H1 (cell line): ENCODE data around the gene ZBTB20. TPM values are rescaled to one million over a fixed set of nuclear protein-coding genes. Genes with fewer than 3 reads are reported as not detected.

Source experiments
- CTCF ChIA-PET: fragments of 300-600 bp; sonication (Branson Sonifier 250); formaldehyde crosslinking; loops from one replicate; lab custom pipeline; 2021; ENCODE audit not compliant: partially characterized antibody; lab: Charles Lee
- POLR2A ChIA-PET: fragments of 300-600 bp; sonication (Branson Sonifier 250); formaldehyde crosslinking; loops from one replicate; lab custom pipeline; 2021; ENCODE audit warnings: inconsistent platforms; ENCODE audit not compliant: partially characterized antibody; lab: Charles Lee
- DNase-seq, 2 experiments: peaks; one replicate each; pipeline versions ENCODE4 v3.0.0 to v3.0.0-alpha.2; 2010 to 2022; ENCODE audit warnings: low spot score in 2 of 2, low read depth in 1 of 2, mixed read lengths in 1 of 2
- FAIRE-seq: peaks from 2 replicates; lab custom pipeline; 2011; peaks lifted over from hg19 to GRCh38; lab: Jason Lieb, UNC
- H2AFZ ChIP-seq: 2 replicates; pipeline ENCODE4 v1.8.1; 2012; ENCODE audit warnings: low read length, inconsistent platforms
- H2AK5ac ChIP-seq: 2 replicates; pipeline ENCODE4 v1.6.1; 2013; ENCODE audit warnings: low read depth, low read length
- H2BK120ac ChIP-seq: replicated peaks from 2 replicates; pipeline ENCODE3; 2013; ENCODE audit warnings: low read depth, low read length, inconsistent platforms
- H2BK12ac ChIP-seq: 2 replicates; pipeline ENCODE4 v1.6.1; 2013; ENCODE audit warnings: low read depth, low read length
- H2BK15ac ChIP-seq: 2 replicates; pipeline ENCODE4 v1.6.1; 2013; ENCODE audit warnings: low read length
- H2BK20ac ChIP-seq: 2 replicates; pipeline ENCODE4 v1.6.1; 2013; ENCODE audit warnings: low read length
- H2BK5ac ChIP-seq: 2 replicates; pipeline ENCODE4 v1.6.1; 2013; ENCODE audit warnings: low read depth, low read length
- H3K14ac ChIP-seq: 2 replicates; pipeline ENCODE4 v1.6.1; 2013; ENCODE audit warnings: inconsistent platforms; ENCODE audit not compliant: insufficient read length
- H3K18ac ChIP-seq: 2 replicates; pipeline ENCODE4 v1.6.1; 2013; ENCODE audit warnings: low read length; ENCODE audit errors: extremely low read depth
- H3K23ac ChIP-seq: 2 replicates; pipeline ENCODE4 v1.6.1; 2013; ENCODE audit warnings: inconsistent platforms; ENCODE audit not compliant: insufficient read length
- H3K23me2 ChIP-seq: 2 replicates; pipeline ENCODE4 v1.6.1; 2013; ENCODE audit warnings: low read depth, low read length
- H3K27ac ChIP-seq: 2 replicates; pipeline ENCODE4 v1.6.1; 2011; ENCODE audit warnings: low read depth, low read length, inconsistent platforms
- H3K27me3 ChIP-seq, 4 experiments: replicated peaks in 1 of 4; 1 replicate in 1 of 4; 2 replicates in 3 of 4; pipeline versions ENCODE4 v1.6.1 to v1.8.1; 2011 to 2013; ENCODE audit warnings: low read length in 3 of 4, mild to moderate bottlenecking in 3 of 4, inconsistent platforms in 2 of 4, mixed read lengths in 2 of 4, moderate library complexity in 1 of 4; ENCODE audit not compliant: control insufficient read depth in 3 of 4, insufficient read depth in 3 of 4; ENCODE audit errors: extremely low read depth in 1 of 4
- H3K36me3 ChIP-seq, 4 experiments: 2 replicates each; pipeline versions ENCODE4 v1.6.1 to v1.8.1; 2011 to 2013; ENCODE audit warnings: mild to moderate bottlenecking in 4 of 4, low read length in 3 of 4, moderate library complexity in 2 of 4, control low read depth in 1 of 4, inconsistent platforms in 1 of 4; ENCODE audit not compliant: insufficient read depth in 4 of 4, control insufficient read depth in 2 of 4
- H3K4ac ChIP-seq: replicated peaks from 2 replicates; pipeline ENCODE3; 2013; ENCODE audit warnings: low read length, low read depth, mixed read lengths, inconsistent platforms; ENCODE audit not compliant: insufficient read length
- H3K4me1 ChIP-seq, 4 experiments: replicated peaks in 1 of 4; 1 replicate in 1 of 4; 2 replicates in 3 of 4; pipeline versions ENCODE4 v1.6.1 to v1.8.1; 2011 to 2013; ENCODE audit warnings: low read length in 3 of 4, inconsistent platforms in 2 of 4, mixed read lengths in 1 of 4; ENCODE audit not compliant: insufficient read depth in 4 of 4, control insufficient read depth in 3 of 4
- H3K4me2 ChIP-seq, 2 experiments: 2 replicates each; pipeline versions ENCODE4 v1.6.1 to v1.8.1; 2011 to 2013; ENCODE audit warnings: low read depth in 2 of 2, low read length in 2 of 2, control low read depth in 1 of 2, inconsistent platforms in 1 of 2, mild to moderate bottlenecking in 1 of 2; ENCODE audit not compliant: insufficient read depth in 1 of 2
- H3K4me3 ChIP-seq, 4 experiments: fragments of 200-600, 300-600 bp in 1 of 4; sonication (generic), shearing (Covaris generic), sonication (Bioruptor Twin) in 1 of 4; 2 replicates each; pipeline versions ENCODE4 v1.5.1 to v1.8.1; 2011 to 2016; ENCODE audit warnings: low read length in 4 of 4, low read depth in 3 of 4, control low read depth in 2 of 4, inconsistent platforms in 2 of 4, mild to moderate bottlenecking in 2 of 4, mixed read lengths in 1 of 4, moderate library complexity in 1 of 4; ENCODE audit not compliant: insufficient read depth in 2 of 4; ENCODE audit errors: extremely low read depth in 1 of 4
- H3K56ac ChIP-seq: replicated peaks from 2 replicates; pipeline ENCODE3; 2013; ENCODE audit warnings: low read depth, mild to moderate bottlenecking, mixed read lengths, low read length, inconsistent platforms; ENCODE audit not compliant: insufficient read length
- H3K79me1 ChIP-seq: 2 replicates; pipeline ENCODE4 v1.6.1; 2013; ENCODE audit warnings: low read depth, low read length, control low read depth
- H3K79me2 ChIP-seq, 2 experiments: 2 replicates each; pipeline versions ENCODE4 v1.6.1 to v1.8.1; 2012 to 2013; ENCODE audit warnings: low read length in 2 of 2, mild to moderate bottlenecking in 2 of 2, inconsistent platforms in 1 of 2; ENCODE audit not compliant: insufficient read depth in 2 of 2, control insufficient read depth in 1 of 2
- H3K9ac ChIP-seq, 4 experiments: replicated peaks in 1 of 4; 1 replicate in 1 of 4; 2 replicates in 3 of 4; pipeline versions ENCODE4 v1.6.1 to v1.8.1; 2011 to 2013; ENCODE audit warnings: low read depth in 3 of 4, low read length in 3 of 4, control low read depth in 2 of 4, mild to moderate bottlenecking in 2 of 4, moderate library complexity in 2 of 4, inconsistent platforms in 1 of 4; ENCODE audit errors: extremely low read depth in 1 of 4
- H3K9me3 ChIP-seq, 2 experiments: 2 replicates each; pipeline versions ENCODE4 v1.6.1 to v1.8.1; 2012 to 2013; ENCODE audit warnings: mild to moderate bottlenecking in 2 of 2, moderate library complexity in 2 of 2, control low read depth in 1 of 2, inconsistent platforms in 1 of 2, low read depth in 1 of 2, low read length in 1 of 2, mixed read lengths in 1 of 2; ENCODE audit not compliant: insufficient read depth in 2 of 2
- H4K20me1 ChIP-seq, 2 experiments: replicated peaks in 1 of 2; 2 replicates each; pipeline versions ENCODE3 to v1.8.1; 2011 to 2013; ENCODE audit warnings: inconsistent platforms in 2 of 2, low read length in 2 of 2, mild to moderate bottlenecking in 1 of 2; ENCODE audit not compliant: insufficient read depth in 2 of 2, control insufficient read depth in 1 of 2
- H4K5ac ChIP-seq: 2 replicates; pipeline ENCODE4 v1.6.1; 2013; ENCODE audit warnings: low read length, low read depth, mixed read lengths, inconsistent platforms; ENCODE audit not compliant: insufficient read length
- H4K8ac ChIP-seq: 2 replicates; pipeline ENCODE4 v1.8.0; 2013; ENCODE audit warnings: mild to moderate bottlenecking, moderate library complexity, low read length, inconsistent platforms; ENCODE audit not compliant: insufficient read depth; ENCODE audit errors: extremely low read depth
- H4K91ac ChIP-seq: replicated peaks from 2 replicates; pipeline ENCODE3; 2013; ENCODE audit warnings: low read length, mixed read lengths, inconsistent platforms; ENCODE audit not compliant: insufficient read length
- CTCF ChIP-seq, 3 experiments: IDR thresholded peaks; 1 replicate in 2 of 3; 2 replicates in 1 of 3; pipeline versions ENCODE4 v1.5.1 to v1.6.1; 2011; ENCODE audit warnings: low read length in 3 of 3, mild to moderate bottlenecking in 3 of 3, inconsistent platforms in 2 of 3, low read depth in 1 of 3, moderate library complexity in 1 of 3; ENCODE audit not compliant: insufficient read depth in 1 of 3; ENCODE audit errors: control extremely low read depth in 1 of 3
- HDAC6 ChIP-seq: IDR thresholded peaks from one replicate; pipeline ENCODE4 v1.7.1; 2012; ENCODE audit warnings: low read depth, mild to moderate bottlenecking, inconsistent platforms, low read length, moderate library complexity
- JUN ChIP-seq: IDR thresholded peaks from 2 replicates; pipeline ENCODE4 v1.6.1; 2011; ENCODE audit warnings: low read depth, mild to moderate bottlenecking, improper control_type of control experiment, low read length
- KDM4A ChIP-seq: IDR thresholded peaks from one replicate; pipeline ENCODE4 v1.7.1; 2012; ENCODE audit warnings: low read depth, mild to moderate bottlenecking, moderate library complexity, low read length, inconsistent platforms; ENCODE audit not compliant: severe bottlenecking
- MAX ChIP-seq: IDR thresholded peaks from 2 replicates; pipeline ENCODE4 v1.6.1; 2012; ENCODE audit warnings: inconsistent platforms
- POU5F1 ChIP-seq: IDR thresholded peaks from 2 replicates; pipeline ENCODE4 v1.6.1; 2011; ENCODE audit warnings: low read depth, mild to moderate bottlenecking, low read length, moderate library complexity
- RFX5 ChIP-seq: IDR thresholded peaks from 2 replicates; pipeline ENCODE4 v1.6.1; 2011; ENCODE audit warnings: low read depth, low read length, improper control_type of control experiment, borderline replicate concordance
- SIRT6 ChIP-seq: IDR thresholded peaks from one replicate; pipeline ENCODE4 v1.7.1; 2012; ENCODE audit warnings: low read length, inconsistent platforms
- SRF ChIP-seq: IDR thresholded peaks from 2 replicates; pipeline ENCODE4 v1.6.1; 2011; ENCODE audit warnings: mild to moderate bottlenecking, low read depth, low read length, moderate library complexity
- YY1 ChIP-seq: IDR thresholded peaks from 2 replicates; pipeline ENCODE4 v1.6.1; 2011; ENCODE audit warnings: low read depth, mild to moderate bottlenecking, low read length
- WGBS, 2 experiments: shearing (Covaris generic) in 1 of 2; methylation state at CpG; one replicate each; pipeline versions ENCODE4 v1.1.6 to v1.1.7; 2013 to 2015; ENCODE audit warnings: low lambda C conversion rate in 2 of 2, mixed read lengths in 2 of 2, inconsistent platforms in 1 of 2, low coverage in 1 of 2, missing lambda C conversion rate in 1 of 2; ENCODE audit not compliant: insufficient replicate concordance in 2 of 2, insufficient coverage in 1 of 2, insufficient read length in 1 of 2; ENCODE audit errors: extremely low coverage in 1 of 2, missing lambda C conversion rate in 1 of 2; 5-methylcytosine and 5-hydroxymethylcytosine counted together
- polyA plus RNA-seq, 7 experiments: library from polyadenylated mRNA; depleted of rRNA in 3 of 7; stranded (reverse) in 5 of 7; unstranded in 2 of 7; fragments of >200 nt in 5 of 7; fragments of 200-250 nt in 2 of 7; gene quantifications; 1 replicate in 5 of 7; 2 replicates in 1 of 7; 4 replicates in 1 of 7; pipeline versions ENCODE4 v1.2.1 to v1.2.3, GENCODE V29; 2011 to 2013; ENCODE audit warnings: missing spikeins in 2 of 7, mixed read lengths in 2 of 7
- total RNA-seq: library from RNA; stranded (reverse); fragmentation: NEBNext Ultra II Directional; extraction: Animal tissue kit (Norgen Biotek cat#: 25700); gene quantifications from 2 replicates; pipeline ENCODE4 v1.2.1, GENCODE V29; 2021

The ZBTB20 gene
- total and polyA plus RNA-seq, 2 of the 8 experiments (the other 6 are each of a cell fraction or from before 2014, with no cell fraction given): 0.35 to 1.3 TPM

DNA sequence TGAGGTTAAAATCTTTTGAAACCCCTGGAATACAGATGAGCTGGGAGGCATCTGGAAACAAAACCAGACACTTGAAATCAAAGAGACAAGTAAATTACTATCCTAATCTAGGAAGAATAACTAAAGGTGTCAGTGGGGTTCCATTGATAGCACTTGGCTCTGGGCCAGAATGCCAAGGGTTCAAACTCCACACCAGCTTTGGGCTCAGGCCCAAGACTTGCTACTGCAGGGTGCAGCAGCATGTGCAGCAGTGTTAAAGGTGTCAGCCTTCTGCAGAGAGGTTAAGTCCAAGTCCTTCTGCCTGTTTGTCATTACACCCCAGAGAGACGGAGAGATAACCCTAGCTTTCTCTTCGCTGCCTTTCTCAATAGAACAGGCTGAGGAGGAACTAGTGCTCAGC is 579.3 kb downstream of the ZBTB20 start:
- CTCF ChIA-PET: no interaction called here
- Histone ChIP-seq H2BK120ac (no peak overlapping the region), H3K18ac (no peak overlapping the region), H3K56ac (no peak overlapping the region), H2BK20ac (no peak overlapping the region), H3K4me2 (no peak overlapping the region), H3K9ac (no peak overlapping the region), H2AFZ (no peak overlapping the region), H4K91ac (no peak overlapping the region), H3K79me1 (no peaks in the 10 kb centered on the region), H3K27ac (no peak overlapping the region), H2BK15ac (no peak overlapping the region), H2AK5ac (no peak overlapping the region), H3K27me3 (no peaks in the 10 kb centered on the region), H3K23ac (no peak overlapping the region), H3K4ac (no peak overlapping the region), H4K20me1 (no peaks in the 10 kb centered on the region), H2BK5ac (no peak overlapping the region), H3K14ac (no peak overlapping the region), H3K36me3 (no peaks in the 10 kb centered on the region), H2BK12ac (no peak overlapping the region), H4K5ac (no peak overlapping the region), H3K23me2 (no peaks in the 10 kb centered on the region), H3K9me3 (no peaks in the 10 kb centered on the region), H4K8ac (no peak overlapping the region), H3K4me3 (no peak overlapping the region), H3K4me1 (peaks cover 0 to 17% (median 12%) of the 10 kb centered on the region in 4 experiments; a peak in 6 of 7 replicates), H3K79me2 (no peaks in the 10 kb centered on the region)
- POLR2A ChIA-PET: no interaction called here
- 89% methylated on average over 2 of the region's 2 CpGs; no CpG with 5 or more reads in 1 of the 2 experiments for WGBS, 2 experiments
- TF ChIP-seq SRF (no peak), POU5F1 (no peak), YY1 (no peak), MAX (no peak), RFX5 (no peak), JUN (no peak), HDAC6 (no peak), CTCF (IDR thresholded peaks at IDR 0.05; ENCODE audit: control extremely low read depth in 1 of 3, insufficient read depth in 1 of 3, low read depth in 1 of 3, low read length in 3 of 3) (no peak), KDM4A (no peak), SIRT6 (no peak)
- FAIRE-seq (no peak), DNase-seq (no peak)
